ENCODE measurements around the gene NUDT5. TPM values are rescaled to one million over a fixed set of nuclear protein-coding genes. Genes with fewer than 3 reads are reported as not detected.

NUDT5 gene
- polyA plus RNA-seq, 1 of the 3 experiments (the other 2 are of a cell fraction) = 61.2 TPM

GRCh38 chr10:12186323-12186722 is 9.4 kb downstream of the NUDT5 start:
- no peaks in the 10 kb centered on the region for H3F3A ChIP-seq (replicated peaks; ENCODE audit: insufficient read depth)
- H3K79me2 ChIP-seq (ENCODE audit: insufficient read depth) = peaks cover 54% of the 10 kb centered on the region
- H3K36me3 ChIP-seq (replicated peaks in 1 of 2; ENCODE audit: control insufficient read depth in 1 of 2, insufficient read depth in 2 of 2, low read length in 1 of 2) = peaks cover 30 to 32% of the 10 kb centered on the region in 2 experiments
- no peak for DNase-seq
- 74% methylated on average over 6 of the region's 8 CpGs for WGBS (ENCODE audit: low lambda C conversion rate)
- H3K27me3 ChIP-seq (ENCODE audit: insufficient read depth) = no peaks in the 10 kb centered on the region
- H3K4me3 ChIP-seq (ENCODE audit: low read depth in 2 of 2, low read length in 1 of 2) = no peak overlapping the region
- CTCF ChIA-PET = no interaction called here
- H3K4me1 ChIP-seq (ENCODE audit: control insufficient read depth in 1 of 2, insufficient read depth in 2 of 2, low read depth in 1 of 2, low read length in 1 of 2) = no peaks in the 10 kb centered on the region
- H3K9ac ChIP-seq = no peak overlapping the region
- TF ChIP-seq, protein P1, sequence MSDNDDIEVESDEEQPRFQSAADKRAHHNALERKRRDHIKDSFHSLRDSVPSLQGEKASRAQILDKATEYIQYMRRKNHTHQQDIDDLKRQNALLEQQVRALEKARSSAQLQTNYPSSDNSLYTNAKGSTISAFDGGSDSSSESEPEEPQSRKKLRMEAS (IDR thresholded peaks at IDR 0.05; ENCODE audit: low read depth) = no peak
- TF ChIP-seq SMC3 (IDR thresholded peaks at IDR 0.05; ENCODE audit: low read depth, low read length) (no peak), EP300 (IDR thresholded peaks at IDR 0.05; ENCODE audit: borderline replicate concordance in 1 of 2, low read depth in 1 of 2, low read length in 1 of 2) (no peak), ELF1 (IDR thresholded peaks at IDR 0.05) (no peak), SIN3A (IDR thresholded peaks at IDR 0.05; ENCODE audit: borderline replicate concordance, low read depth, low read length) (no peak), CHD2 (IDR thresholded peaks at IDR 0.05; ENCODE audit: low read length, partially characterized antibody) (no peak), TCF12 (IDR thresholded peaks at IDR 0.05) (no peak), MEF2A (IDR thresholded peaks at IDR 0.05; ENCODE audit: borderline replicate concordance, low read depth) (no peak), RAD21 (IDR thresholded peaks at IDR 0.05; ENCODE audit: low read length) (no peak), FOXJ3 (CRISPR knock-in tag; IDR thresholded peaks at IDR 0.05) (no peak), USF1 (IDR thresholded peaks at IDR 0.05; ENCODE audit: borderline replicate concordance, low read depth) (no peak), NFIC (IDR thresholded peaks at IDR 0.05; ENCODE audit: borderline replicate concordance) (no peak), FOSL2 (IDR thresholded peaks at IDR 0.05; ENCODE audit: borderline replicate concordance, low read depth) (no peak), POLR2AphosphoS5 (IDR thresholded peaks at IDR 0.05; ENCODE audit: low read depth, low read length) (no peak), EZH2phosphoT487 (IDR thresholded peaks at IDR 0.05; ENCODE audit: borderline replicate concordance, low read depth) (no peak), JUND (IDR thresholded peaks at IDR 0.05) (no peak), YY1 (IDR thresholded peaks at IDR 0.05; ENCODE audit: low read depth) (no peak)
- TF ChIP-seq, protein P2, sequence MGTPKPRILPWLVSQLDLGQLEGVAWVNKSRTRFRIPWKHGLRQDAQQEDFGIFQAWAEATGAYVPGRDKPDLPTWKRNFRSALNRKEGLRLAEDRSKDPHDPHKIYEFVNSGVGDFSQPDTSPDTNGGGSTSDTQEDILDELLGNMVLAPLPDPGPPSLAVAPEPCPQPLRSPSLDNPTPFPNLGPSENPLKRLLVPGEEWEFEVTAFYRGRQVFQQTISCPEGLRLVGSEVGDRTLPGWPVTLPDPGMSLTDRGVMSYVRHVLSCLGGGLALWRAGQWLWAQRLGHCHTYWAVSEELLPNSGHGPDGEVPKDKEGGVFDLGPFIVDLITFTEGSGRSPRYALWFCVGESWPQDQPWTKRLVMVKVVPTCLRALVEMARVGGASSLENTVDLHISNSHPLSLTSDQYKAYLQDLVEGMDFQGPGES (IDR thresholded peaks at IDR 0.05; ENCODE audit: low read depth, low read length) = no peak
- H3K27ac ChIP-seq (ENCODE audit: low read depth in 2 of 2, low read length in 1 of 2) = no peak overlapping the region
- H3K9me3 ChIP-seq = no peaks in the 10 kb centered on the region
- POLR2A ChIA-PET = no interaction called here
- H2AFZ ChIP-seq (ENCODE audit: low read depth) = no peak overlapping the region
- no peaks in the 10 kb centered on the region for H4K20me1 ChIP-seq (ENCODE audit: insufficient read depth)
- no peaks in the 10 kb centered on the region for H3K9me2 ChIP-seq
- no peak overlapping the region for H3K4me2 ChIP-seq

GRCh38 chr10:12184165-12184564 is 11.5 kb downstream of the NUDT5 start:
- H3K9ac ChIP-seq = no peak overlapping the region
- no peaks in the 10 kb centered on the region for H3F3A ChIP-seq (replicated peaks; ENCODE audit: insufficient read depth)
- TF ChIP-seq FOSL2 (IDR thresholded peaks at IDR 0.05; ENCODE audit: borderline replicate concordance, low read depth) = no peak
- peaks cover 33% of the 10 kb centered on the region for H3K79me2 ChIP-seq (ENCODE audit: insufficient read depth)
- no peak overlapping the region for H2AFZ ChIP-seq (ENCODE audit: low read depth)
- no peaks in the 10 kb centered on the region for H3K4me1 ChIP-seq (ENCODE audit: control insufficient read depth in 1 of 2, insufficient read depth in 2 of 2, low read depth in 1 of 2, low read length in 1 of 2)
- no peak for DNase-seq
- H3K4me2 ChIP-seq = no peak overlapping the region
- 97% methylated on average over 7 of the region's 7 CpGs for WGBS (ENCODE audit: low lambda C conversion rate)
- no peaks in the 10 kb centered on the region for H3K9me3 ChIP-seq
- POLR2A ChIA-PET = no interaction called here
- no peak overlapping the region for H3K27ac ChIP-seq (ENCODE audit: low read depth in 2 of 2, low read length in 1 of 2)
- no peak overlapping the region for H3K4me3 ChIP-seq (ENCODE audit: low read depth in 2 of 2, low read length in 1 of 2)
- H4K20me1 ChIP-seq (ENCODE audit: insufficient read depth) = no peaks in the 10 kb centered on the region
- peaks cover 30 to 41% of the 10 kb centered on the region in 2 experiments for H3K36me3 ChIP-seq (replicated peaks in 1 of 2; ENCODE audit: control insufficient read depth in 1 of 2, insufficient read depth in 2 of 2, low read length in 1 of 2)
- CTCF ChIA-PET = interaction anchor here (2.0 kb wide), 1 partner anchor 31 kb away, joined by 7 read pairs; no protein-coding TSS in a partner anchor
- H3K9me2 ChIP-seq = no peaks in the 10 kb centered on the region
- no peaks in the 10 kb centered on the region for H3K27me3 ChIP-seq (ENCODE audit: insufficient read depth)
